ENCODE measurements around the gene DUSP14.
A peak's percentile ranks its signal among the peaks of the same experiment; 100 is the strongest.

DUSP14 gene

GRCh38 chr17:37513711-37514110 is 24.0 kb downstream of the DUSP14 start:
- no peak for DNase-seq (ENCODE audit: low spot score)

GRCh38 chr17:37516127-37516571 is 26.5 kb downstream of the DUSP14 start:
- DNase-seq (ENCODE audit: low spot score), result no peak

- no peak for DNase-seq (ENCODE audit: low spot score)
These were observed 28.2 kb downstream of the DUSP14 start for GRCh38 chr17:37517881-37518280.

- DNase-seq (ENCODE audit: low spot score), result no peak
These were observed 29.1 kb downstream of the DUSP14 start for GRCh38 chr17:37518826-37519225.

GRCh38 chr17:37519251-37519985 is 29.7 kb downstream of the DUSP14 start:
- DNase-seq (ENCODE audit: low spot score), result no peak

- DNase-seq (ENCODE audit: low spot score), result no peak
These were observed 30.5 kb downstream of the DUSP14 start for GRCh38 chr17:37520174-37520573.

GRCh38 chr17:37521821-37522220 is 32.1 kb downstream of the DUSP14 start:
- DNase-seq (ENCODE audit: low spot score), result no peak

- no peak for DNase-seq (ENCODE audit: low spot score)
These were observed 34.1 kb downstream of the DUSP14 start for GRCh38 chr17:37523715-37524219.

- DNase-seq (ENCODE audit: low spot score), result peak; percentile 32
These were observed 37.7 kb downstream of the DUSP14 start for GRCh38 chr17:37527249-37527851.

- no peak for DNase-seq (ENCODE audit: low spot score)
These were observed 40.7 kb downstream of the DUSP14 start for GRCh38 chr17:37530420-37530819.

- no peak for DNase-seq (ENCODE audit: low spot score)
These were observed 43.1 kb downstream of the DUSP14 start for GRCh38 chr17:37532756-37533155.

GRCh38 chr17:37535906-37536305 is 46.2 kb downstream of the DUSP14 start:
- no peak for DNase-seq (ENCODE audit: low spot score)

- DNase-seq (ENCODE audit: low spot score), result no peak
These were observed 49.4 kb downstream of the DUSP14 start for GRCh38 chr17:37538981-37539659.

- no peak for DNase-seq (ENCODE audit: low spot score)
These were observed 52.4 kb downstream of the DUSP14 start for GRCh38 chr17:37541880-37542660.

GRCh38 chr17:37543637-37544052 is 54.0 kb downstream of the DUSP14 start:
- DNase-seq (ENCODE audit: low spot score), result no peak

GRCh38 chr17:37545486-37545885 is 55.8 kb downstream of the DUSP14 start:
- DNase-seq (ENCODE audit: low spot score), result no peak

- no peak for DNase-seq (ENCODE audit: low spot score)
These were observed 56.6 kb downstream of the DUSP14 start for GRCh38 chr17:37546302-37546701.

- DNase-seq (ENCODE audit: low spot score), result no peak
These were observed 58.3 kb downstream of the DUSP14 start for GRCh38 chr17:37547986-37548385.

GRCh38 chr17:37551788-37552187 is 62.1 kb downstream of the DUSP14 start:
- no peak for DNase-seq (ENCODE audit: low spot score)

GRCh38 chr17:37553401-37553966 is 63.8 kb downstream of the DUSP14 start:
- no peak for DNase-seq (ENCODE audit: low spot score)

GRCh38 chr17:37555386-37555785 is 65.7 kb downstream of the DUSP14 start:
- DNase-seq (ENCODE audit: low spot score), result no peak

GRCh38 chr17:37557482-37557881 is 67.8 kb downstream of the DUSP14 start:
- DNase-seq (ENCODE audit: low spot score), result no peak
